ENCODE data around the gene PRG2.
A peak's percentile ranks its signal among the peaks of the same experiment; 100 is the strongest.

PRG2 gene, protein sequence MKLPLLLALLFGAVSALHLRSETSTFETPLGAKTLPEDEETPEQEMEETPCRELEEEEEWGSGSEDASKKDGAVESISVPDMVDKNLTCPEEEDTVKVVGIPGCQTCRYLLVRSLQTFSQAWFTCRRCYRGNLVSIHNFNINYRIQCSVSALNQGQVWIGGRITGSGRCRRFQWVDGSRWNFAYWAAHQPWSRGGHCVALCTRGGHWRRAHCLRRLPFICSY

DNA sequence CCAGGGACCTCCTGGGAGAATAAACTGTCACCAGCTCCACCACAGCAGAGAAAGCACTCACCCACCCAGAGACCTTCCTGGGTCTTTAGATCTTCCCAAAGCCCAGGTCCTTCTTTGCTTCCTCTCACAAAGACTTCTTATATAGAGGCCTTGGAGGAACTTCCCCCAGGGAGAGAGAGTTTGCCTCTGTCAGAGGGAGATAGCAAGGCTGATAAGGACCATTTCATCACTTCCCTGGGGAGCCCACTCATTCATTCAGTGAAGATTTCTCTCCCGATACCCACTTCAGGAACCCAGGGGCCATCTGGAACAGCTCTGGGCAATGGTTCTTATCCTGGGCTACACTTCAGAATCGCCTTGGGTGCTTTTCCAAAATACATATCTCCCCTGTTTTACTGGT is at the start of gene PRG2:
Gene PRG2, minus strand, starts transcription at position 116 of the 400 bp plus-strand sequence. CDS start 706 bp downstream, outside the sequence.
- no peak for DNase-seq

DNA sequence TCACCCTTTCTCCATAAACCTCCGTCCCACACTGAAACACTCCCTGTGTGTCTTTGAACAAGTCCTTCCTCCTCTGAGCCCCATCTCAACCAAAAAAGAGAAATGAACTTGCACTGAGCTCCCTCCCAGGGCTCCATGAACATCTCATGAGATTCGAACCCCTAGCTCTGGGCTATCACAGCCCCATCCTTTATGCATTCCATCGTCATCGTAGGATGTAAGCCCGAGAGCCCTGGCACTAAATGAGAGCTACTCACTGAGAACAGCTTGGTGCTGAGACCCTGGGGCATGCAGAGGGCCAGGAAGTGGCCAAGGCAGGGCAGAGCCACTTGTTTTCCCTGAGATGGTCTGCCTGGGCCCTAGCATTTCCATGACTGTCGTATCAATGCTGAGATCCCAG is 49.3 kb upstream of the PRG2 start:
- DNase-seq = no peak

DNA sequence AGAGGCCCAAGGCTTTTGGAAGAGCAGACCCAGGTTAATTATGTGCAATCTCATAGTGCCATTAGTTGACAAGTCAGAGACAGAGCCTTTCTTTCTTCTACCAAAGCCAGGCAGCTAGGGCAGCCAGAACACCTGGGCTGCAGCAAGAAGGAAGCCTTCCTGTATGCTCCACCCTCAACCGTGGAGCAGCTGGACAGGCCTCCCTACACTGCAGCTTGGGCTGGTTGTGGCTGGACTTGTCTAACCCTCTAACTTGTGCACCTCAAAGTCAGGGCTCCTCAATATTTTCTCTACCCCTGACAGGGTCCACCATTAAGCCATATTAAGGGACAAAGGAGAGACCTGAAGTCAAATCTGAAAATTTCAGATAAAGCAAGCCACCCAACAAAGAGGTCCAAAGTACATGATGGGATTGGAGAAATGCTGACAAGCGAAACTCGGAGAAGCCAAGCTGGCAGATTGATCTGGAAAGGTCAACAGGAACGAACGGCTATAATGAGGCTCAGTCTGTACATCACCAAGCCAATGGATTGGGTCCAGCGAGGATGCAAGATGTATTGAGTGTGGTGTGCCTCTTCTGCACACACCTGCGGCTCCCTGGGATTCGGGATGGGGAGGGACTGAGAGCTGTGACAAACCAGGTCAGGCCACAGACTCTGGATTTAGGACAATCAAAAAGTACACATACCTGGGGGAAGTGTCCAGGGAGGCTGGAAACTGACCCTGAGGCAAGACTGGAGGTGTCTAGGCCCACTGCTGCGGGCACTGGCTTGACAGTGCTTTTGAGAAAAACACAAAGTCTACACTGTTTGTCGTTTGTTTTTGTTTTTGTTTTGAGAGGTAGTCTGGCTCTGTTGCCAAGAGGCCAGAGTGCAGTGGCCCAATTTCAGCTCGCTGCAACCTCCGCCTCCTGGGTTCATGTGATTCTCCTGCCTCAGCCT is 48.2 kb upstream of the PRG2 start:
- DNase-seq = no peak

GRCh38 chr11:57436031-57436430 is 45.6 kb upstream of the PRG2 start:
- no peak for DNase-seq

- peak; percentile 42 to 50 for DNase-seq
Measured at GRCh38 chr11:57434640-57435546, 44.4 kb upstream of the PRG2 start.

- no peak for DNase-seq
Measured at GRCh38 chr11:57432714-57433163, 42.3 kb upstream of the PRG2 start.

GRCh38 chr11:57432149-57432561 is 41.7 kb upstream of the PRG2 start:
- no peak for DNase-seq

DNA sequence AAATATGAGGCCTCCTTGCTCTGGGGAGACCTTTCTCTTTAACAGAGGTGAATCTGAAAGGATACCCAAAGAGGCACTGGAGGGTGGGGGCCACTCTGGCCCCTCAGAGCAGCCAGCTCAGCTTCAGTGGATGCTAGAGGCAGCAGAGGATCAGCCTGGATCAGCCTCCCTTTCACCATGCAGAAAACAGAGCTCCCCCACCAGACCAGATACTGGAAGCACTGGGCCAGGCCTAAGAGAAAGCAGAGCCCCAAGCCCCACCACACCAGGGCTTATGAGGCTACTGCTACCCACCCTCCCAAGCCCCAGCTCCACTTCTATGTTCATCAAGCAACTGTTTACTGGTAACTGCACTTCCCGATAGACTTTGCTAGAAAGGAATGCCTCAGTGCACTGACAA is 40.5 kb upstream of the PRG2 start:
- DNase-seq = no peak

DNA sequence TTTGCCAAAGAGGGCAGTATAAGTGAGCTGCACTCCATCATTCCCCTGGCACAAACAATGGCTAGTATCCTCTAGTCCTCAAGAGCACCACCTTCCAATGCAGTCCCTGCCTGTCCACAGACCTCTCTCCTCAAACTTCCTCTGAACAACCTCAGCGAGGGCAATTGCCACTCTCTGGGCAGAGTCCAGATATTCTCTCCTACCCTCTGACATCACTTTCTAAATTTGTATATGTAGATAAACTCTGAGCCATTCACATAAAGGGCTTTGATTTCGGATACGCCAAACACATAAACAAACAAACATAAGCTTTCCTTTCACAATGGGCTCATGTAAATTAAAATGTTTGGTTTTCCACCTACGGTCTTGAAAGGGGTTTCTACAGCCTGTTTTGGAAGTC is 39.5 kb upstream of the PRG2 start:
- no peak for DNase-seq

- no peak for DNase-seq
Measured at GRCh38 chr11:57428643-57429042, 38.2 kb upstream of the PRG2 start.

DNA sequence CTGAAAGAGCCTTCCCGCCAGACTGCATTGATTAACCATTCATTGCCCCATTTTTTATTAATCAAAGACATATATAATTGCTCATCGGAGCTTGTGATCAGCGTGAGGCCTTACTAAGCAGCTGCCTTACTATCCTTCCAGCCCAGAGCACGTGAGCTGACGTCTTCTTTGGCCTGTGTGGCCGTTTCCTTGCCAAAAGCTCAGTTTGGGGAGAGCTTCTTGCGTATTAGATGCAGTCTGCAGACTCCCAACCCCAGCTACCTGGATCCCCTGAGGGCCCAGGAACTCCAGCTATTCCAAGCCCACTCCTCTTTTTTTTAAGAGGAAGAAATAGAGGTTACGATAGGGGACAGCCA is 37.3 kb upstream of the PRG2 start:
- DNase-seq = no peak

GRCh38 chr11:57426929-57427726 is 36.7 kb upstream of the PRG2 start, which contains the start of gene SLC43A3:
TSS of gene SLC43A3 (minus strand) at chr11:57427121. CDS start at chr11:57426172, 949 bp downstream.
- DNase-seq = no peak

- DNase-seq = no peak
Measured at GRCh38 chr11:57426439-57426928, 36.0 kb upstream of the PRG2 start.

GRCh38 chr11:57425565-57426438 is 35.4 kb upstream of the PRG2 start:
- DNase-seq = no peak

DNA sequence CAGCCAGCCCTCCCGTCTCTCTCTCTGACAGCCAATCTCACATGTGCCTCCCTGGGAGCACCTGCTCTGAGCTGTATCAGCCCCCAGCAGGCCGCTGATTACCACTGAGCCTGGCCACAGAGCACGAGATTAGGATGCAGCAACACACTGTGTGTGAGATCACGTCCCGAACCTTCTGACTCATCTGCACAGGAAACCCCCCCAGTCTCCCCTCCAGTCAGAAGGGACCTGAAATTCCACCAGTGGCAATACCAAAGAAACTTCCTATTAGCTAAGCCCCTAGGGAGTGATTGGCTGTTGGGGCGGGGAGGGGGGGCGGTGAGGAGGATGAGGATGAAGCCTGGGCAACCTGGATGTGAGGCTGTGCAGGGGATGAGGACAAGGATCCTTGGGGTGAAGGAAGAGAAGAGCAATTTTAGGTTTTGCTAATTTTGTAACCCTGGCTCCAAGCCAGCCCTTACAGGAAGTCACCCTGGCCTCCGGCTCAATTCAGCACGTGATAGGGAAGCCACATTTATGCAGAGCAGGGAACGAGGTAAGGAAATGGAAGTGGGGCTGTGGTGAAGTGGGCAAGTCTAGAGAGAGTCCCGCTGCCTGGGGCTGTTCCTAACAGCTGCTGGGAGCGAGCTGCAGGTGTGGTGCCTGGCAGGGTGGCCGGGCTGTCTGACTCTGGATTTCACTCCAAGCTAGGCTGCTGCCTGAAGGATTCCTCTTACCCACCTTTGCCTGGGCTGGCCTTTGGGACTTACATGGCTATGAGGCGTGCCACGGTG is 34.5 kb upstream of the PRG2 start:
- DNase-seq = no peak

GRCh38 chr11:57424137-57424791 is 33.8 kb upstream of the PRG2 start:
- no peak for DNase-seq

GRCh38 chr11:57422669-57423068 is 32.2 kb upstream of the PRG2 start:
- DNase-seq = no peak

GRCh38 chr11:57421805-57422204 is 31.4 kb upstream of the PRG2 start:
- no peak for DNase-seq

- DNase-seq = no peak
Measured at GRCh38 chr11:57421066-57421465, 30.6 kb upstream of the PRG2 start.

- DNase-seq = no peak
Measured at GRCh38 chr11:57419146-57419545, 28.7 kb upstream of the PRG2 start.
